Kidney capillary endothelial cell (primary cell): ENCODE results near the gene SLC23A2.
A peak's percentile ranks its signal among the peaks of the same experiment; 100 is the strongest.

Experiments used
- DNase-seq: peaks from one replicate; pipeline ENCODE4 v3.0.0-alpha.2; 2018; ENCODE audit warnings: low spot score

The SLC23A2 gene

GRCh38 chr20:4813863-4814695, 187.2 kb downstream of the SLC23A2 start:
- DNase-seq, result peak; percentile 89

- DNase-seq, result no peak
Measured at GRCh38 chr20:4813076-4813862, 188.0 kb downstream of the SLC23A2 start.

GRCh38 chr20:4812641-4813075, 188.7 kb downstream of the SLC23A2 start:
- no peak for DNase-seq

- DNase-seq, result no peak
Measured at GRCh38 chr20:4812216-4812615, 189.1 kb downstream of the SLC23A2 start.

- DNase-seq, result no peak
Measured at GRCh38 chr20:4811661-4812181, 189.6 kb downstream of the SLC23A2 start.

GRCh38 chr20:4811257-4811656, 190.1 kb downstream of the SLC23A2 start:
- DNase-seq, result no peak

GRCh38 chr20:4810426-4811019, 190.8 kb downstream of the SLC23A2 start:
- DNase-seq, result no peak

GRCh38 chr20:4809707-4810106, 191.6 kb downstream of the SLC23A2 start:
- no peak for DNase-seq

- DNase-seq, result no peak
Measured at GRCh38 chr20:4808872-4809271, 192.4 kb downstream of the SLC23A2 start.

GRCh38 chr20:4805663-4806449, 195.5 kb downstream of the SLC23A2 start:
- DNase-seq, result no peak

- no peak for DNase-seq
Measured at GRCh38 chr20:4802527-4802926, 198.8 kb downstream of the SLC23A2 start.
